ENCODE data around the gene DYNLL1. TPM values are rescaled to one million over a fixed set of nuclear protein-coding genes. Genes with fewer than 3 reads are reported as not detected.

DYNLL1 gene
- total and polyA plus RNA-seq, 4 donors, result 101 to 275 (median 183) TPM

- H3K9ac ChIP-seq (ENCODE audit: low read depth in 1 of 2, low read length in 2 of 2), result no peak overlapping the region
- peaks cover 12 to 80% (median 70%) of the 10 kb centered on the region in 4 donors for H3K36me3 ChIP-seq (ENCODE audit: control insufficient read depth in 4 of 4, insufficient read depth in 3 of 4, low read depth in 1 of 4, low read length in 3 of 4)
- H3K4me1 ChIP-seq (ENCODE audit: control insufficient read depth in 4 of 4, insufficient read depth in 4 of 4, low read length in 3 of 4), result peaks cover 0 to 2% (median 0%) of the 10 kb centered on the region in 4 donors
- H3K27me3 ChIP-seq (ENCODE audit: control insufficient read depth in 4 of 4, insufficient read depth in 4 of 4, low read length in 3 of 4), result no peaks in the 10 kb centered on the region
- no peaks in the 10 kb centered on the region for H3K9me3 ChIP-seq (ENCODE audit: control insufficient read depth in 4 of 4, low read length in 3 of 4)
- no peak for DNase-seq (ENCODE audit: low spot score)
- H3K27ac ChIP-seq (ENCODE audit: low read depth in 1 of 2, low read length in 2 of 2), result no peak overlapping the region
- TF ChIP-seq REST (IDR thresholded peaks at IDR 0.05), result no peak
- no peak for TF ChIP-seq TAF1 (conservative IDR thresholded peaks at IDR 0.05)
- no peak for TF ChIP-seq GABPA (IDR thresholded peaks at IDR 0.05 in 1 of 2, conservative IDR thresholded peaks at IDR 0.05 in 1 of 2)
- TF ChIP-seq SP1 (IDR thresholded peaks at IDR 0.05), result no peak
- TF ChIP-seq JUND (IDR thresholded peaks at IDR 0.05), result no peak
- TF ChIP-seq NR2F2 (IDR thresholded peaks at IDR 0.05), result no peak
- no peak for TF ChIP-seq ATF3 (IDR thresholded peaks at IDR 0.05)
- no peak for TF ChIP-seq RXRA (IDR thresholded peaks at IDR 0.05)
- 94% methylated on average over 3 of the region's 3 CpGs for WGBS
- no peak overlapping the region for H3K4me3 ChIP-seq (ENCODE audit: low read depth in 1 of 3, low read length in 3 of 3)
These were observed 35.8 kb upstream of the DYNLL1 start for GRCh38 chr12:120460157-120460556.

GRCh38 chr12:120462099-120462640 is 33.7 kb upstream of the DYNLL1 start:
- Histone ChIP-seq H3K27ac (ENCODE audit: low read depth in 1 of 2, low read length in 2 of 2) (no peak overlapping the region), H3K36me3 (ENCODE audit: control insufficient read depth in 4 of 4, insufficient read depth in 3 of 4, low read depth in 1 of 4, low read length in 3 of 4) (peaks cover 12 to 76% (median 64%) of the 10 kb centered on the region in 4 donors), H3K4me3 (ENCODE audit: low read depth in 1 of 3, low read length in 3 of 3) (no peak overlapping the region), H3K9me3 (ENCODE audit: control insufficient read depth in 4 of 4, low read length in 3 of 4) (no peaks in the 10 kb centered on the region), H3K27me3 (ENCODE audit: control insufficient read depth in 4 of 4, insufficient read depth in 4 of 4, low read length in 3 of 4) (no peaks in the 10 kb centered on the region), H3K4me1 (ENCODE audit: control insufficient read depth in 4 of 4, insufficient read depth in 4 of 4, low read length in 3 of 4) (peaks cover 0 to 11% (median 2%) of the 10 kb centered on the region in 4 donors), H3K9ac (ENCODE audit: low read depth in 1 of 2, low read length in 2 of 2) (no peak overlapping the region)
- WGBS, result 86% methylated on average over 3 of the region's 3 CpGs
- no peak for TF ChIP-seq CTCF (IDR thresholded peaks at IDR 0.05; ENCODE audit: low read depth, low read length, missing input control)
- TF ChIP-seq ATF3 (IDR thresholded peaks at IDR 0.05), result no peak
- TF ChIP-seq RAD21 (IDR thresholded peaks at IDR 0.05), result no peak
- no peak for TF ChIP-seq HNF4A (conservative IDR thresholded peaks at IDR 0.05)
- no peak for TF ChIP-seq NR2F2 (IDR thresholded peaks at IDR 0.05)
- TF ChIP-seq ZBTB33 (IDR thresholded peaks at IDR 0.05), result no peak
- TF ChIP-seq GABPA (IDR thresholded peaks at IDR 0.05 in 1 of 2, conservative IDR thresholded peaks at IDR 0.05 in 1 of 2), result no peak
- TF ChIP-seq MAX (IDR thresholded peaks at IDR 0.05), result no peak
- no peak for TF ChIP-seq FOXA2 (IDR thresholded peaks at IDR 0.05)
- TF ChIP-seq TAF1 (conservative IDR thresholded peaks at IDR 0.05), result no peak
- TF ChIP-seq HNF4G (IDR thresholded peaks at IDR 0.05), result no peak
- no peak for TF ChIP-seq REST (IDR thresholded peaks at IDR 0.05)
- TF ChIP-seq JUND (IDR thresholded peaks at IDR 0.05), result no peak
- TF ChIP-seq FOXA1 (IDR thresholded peaks at IDR 0.05), result no peak
- DNase-seq (ENCODE audit: low spot score), result no peak

Data from liver (tissue), 9 donors.